Stimulated activated CD4-positive, alpha-beta T cell treated with anti-CD3 and anti-CD28 coated beads, Interleukin-2, amount 100 ng/mL, for 48 hours (primary cell): ENCODE measurements around the gene MYBPC3.

Source experiments
- DNase-seq, 2 donors: peaks; one replicate each; pipeline ENCODE4 v3.0.0-alpha.2; 2020

Gene MYBPC3

GRCh38 chr11:47383071-47383470 lies 30.6 kb upstream of the MYBPC3 start:
- DNase-seq: no peak

DNA sequence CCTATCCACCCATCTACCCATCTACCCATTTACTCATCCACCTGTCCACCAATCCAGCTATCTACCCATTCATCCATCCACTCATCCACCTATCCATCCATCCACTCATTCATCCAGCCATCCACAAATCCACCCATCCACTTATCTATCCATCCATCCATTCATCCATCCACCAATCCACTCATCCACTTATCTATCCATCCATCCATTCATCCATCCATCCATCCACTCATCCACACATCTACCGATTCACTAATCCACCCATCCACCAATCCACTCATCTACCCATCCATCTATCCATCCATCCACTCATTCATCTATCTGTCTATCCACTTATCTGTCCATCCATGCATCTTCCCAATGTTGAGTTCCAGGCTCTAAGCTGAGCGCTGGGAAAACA lies 27.6 kb upstream of the MYBPC3 start:
- DNase-seq: no peak

DNA sequence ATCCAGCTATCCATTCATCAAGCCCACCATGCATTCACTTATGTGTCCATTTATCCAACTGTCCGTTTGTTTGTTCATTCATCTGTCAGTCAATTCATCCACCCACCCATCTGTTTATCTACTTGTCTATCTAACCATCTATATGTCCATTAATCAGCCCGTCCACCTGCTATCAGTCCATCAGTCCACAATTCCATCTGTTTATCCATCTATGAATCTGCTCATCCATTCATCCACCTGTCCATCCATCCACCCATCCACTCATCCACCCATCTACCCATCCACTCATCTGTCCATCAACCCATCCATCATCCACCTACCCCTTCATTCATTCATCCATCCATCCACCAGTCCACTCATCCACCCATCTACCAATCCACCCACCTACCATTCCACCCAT lies 26.8 kb upstream of the MYBPC3 start:
- no peak for DNase-seq

DNA sequence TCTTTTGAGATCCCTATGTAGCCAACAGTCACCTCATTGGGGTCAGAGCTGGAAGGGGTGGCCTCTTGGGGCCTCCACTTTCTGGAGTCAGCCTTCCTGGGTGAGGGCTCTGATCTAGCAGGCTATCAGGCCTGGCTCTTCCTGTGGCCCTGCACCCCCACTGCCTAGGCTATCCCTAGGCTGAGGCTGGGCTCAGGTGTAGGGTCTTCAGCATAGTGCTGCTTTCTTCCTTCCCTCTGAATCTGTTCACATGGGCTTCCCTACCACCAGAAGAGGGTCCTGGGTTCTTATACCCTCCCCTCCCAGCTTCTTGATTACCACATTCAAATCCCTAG lies 26.3 kb upstream of the MYBPC3 start:
- no peak for DNase-seq

DNA sequence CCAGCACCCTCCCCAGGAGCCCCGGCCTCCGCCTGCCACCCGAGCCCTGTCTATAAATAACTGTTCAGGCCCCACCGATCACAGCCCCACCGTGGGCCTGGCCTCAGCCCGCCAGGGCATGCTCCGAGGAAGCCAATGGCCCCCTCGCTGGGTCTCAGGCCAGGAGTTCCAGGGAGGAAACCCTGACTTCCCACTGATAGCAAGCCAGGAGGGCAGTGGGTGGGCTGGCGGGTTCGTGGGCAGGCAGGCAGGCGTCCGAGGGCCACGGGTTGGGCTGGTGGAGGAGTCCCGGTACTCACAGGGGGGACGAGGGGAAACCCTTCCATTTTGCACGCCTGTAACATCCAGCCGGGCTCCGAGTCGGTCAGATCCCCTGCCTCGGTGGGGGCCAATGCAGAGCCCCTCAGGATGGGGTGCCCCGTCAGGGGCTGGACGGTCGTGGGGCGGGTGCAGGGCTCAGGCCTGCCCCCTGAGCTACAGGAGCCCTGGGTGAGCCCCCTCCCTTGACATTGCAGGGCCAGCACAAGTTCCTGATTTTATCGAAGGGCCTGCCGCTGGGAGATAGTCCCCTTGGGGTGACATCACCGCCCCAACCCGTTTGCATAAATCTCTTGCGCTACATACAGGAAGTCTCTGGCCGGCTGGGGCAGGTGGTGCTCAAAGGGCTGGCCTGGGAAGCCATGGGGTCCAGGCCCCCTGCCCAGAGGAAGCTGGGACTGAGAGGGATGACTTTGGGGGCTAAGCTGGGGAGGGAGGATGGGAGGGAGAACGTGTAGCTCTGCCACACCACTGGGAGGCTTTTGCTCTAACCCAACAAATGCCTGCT lies 25.7 kb upstream of the MYBPC3 start, which contains the start of gene SPI1:
Gene SPI1, minus strand, starts transcription at position 538 of the 826 bp plus-strand sequence. Its CDS starts 194 bp downstream, at position 344.
- DNase-seq: no peak

DNA sequence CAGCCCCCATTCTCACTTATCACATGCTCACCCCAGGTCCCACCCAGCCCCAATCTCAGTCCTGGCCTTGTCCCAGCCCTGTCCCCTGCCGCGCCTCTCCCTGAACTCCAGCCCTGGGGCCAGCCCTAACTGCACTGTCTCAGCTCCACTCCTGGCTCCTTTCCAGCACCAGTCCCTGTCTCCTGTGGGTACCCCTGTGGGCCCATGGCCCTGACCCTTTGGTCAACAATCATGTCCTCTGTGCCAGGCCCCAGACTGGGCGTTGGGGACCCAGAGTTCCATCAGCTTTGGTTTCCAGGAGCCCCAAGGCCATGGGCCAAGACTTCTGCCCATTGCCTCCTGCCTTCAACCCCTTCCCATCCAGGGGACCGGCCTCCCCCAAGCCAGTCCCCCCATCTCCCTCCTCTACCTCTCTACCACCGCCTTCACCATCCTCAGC lies 25.1 kb upstream of the MYBPC3 start:
- no peak for DNase-seq

- DNase-seq: no peak
These were observed 24.2 kb upstream of the MYBPC3 start for GRCh38 chr11:47376525-47377371.

DNA sequence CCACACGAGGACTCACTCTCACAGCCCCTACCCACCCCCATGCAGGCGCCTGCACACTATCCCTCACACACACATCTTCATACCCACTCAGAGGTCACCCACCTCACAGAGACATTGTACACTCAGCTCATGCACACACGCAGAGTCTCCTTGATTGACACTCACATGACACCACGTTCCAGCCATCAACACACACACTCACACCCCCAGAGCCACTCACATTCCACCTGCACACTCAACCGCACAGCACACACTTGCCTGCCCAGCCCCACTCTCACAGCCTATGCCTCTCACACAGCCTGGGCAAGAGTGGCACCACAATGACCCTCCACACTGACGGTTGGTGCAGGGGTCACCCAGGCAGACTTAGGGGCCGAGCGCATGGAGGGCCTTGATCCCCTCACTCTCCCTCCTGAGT lies 23.6 kb upstream of the MYBPC3 start:
- DNase-seq: no peak

DNA sequence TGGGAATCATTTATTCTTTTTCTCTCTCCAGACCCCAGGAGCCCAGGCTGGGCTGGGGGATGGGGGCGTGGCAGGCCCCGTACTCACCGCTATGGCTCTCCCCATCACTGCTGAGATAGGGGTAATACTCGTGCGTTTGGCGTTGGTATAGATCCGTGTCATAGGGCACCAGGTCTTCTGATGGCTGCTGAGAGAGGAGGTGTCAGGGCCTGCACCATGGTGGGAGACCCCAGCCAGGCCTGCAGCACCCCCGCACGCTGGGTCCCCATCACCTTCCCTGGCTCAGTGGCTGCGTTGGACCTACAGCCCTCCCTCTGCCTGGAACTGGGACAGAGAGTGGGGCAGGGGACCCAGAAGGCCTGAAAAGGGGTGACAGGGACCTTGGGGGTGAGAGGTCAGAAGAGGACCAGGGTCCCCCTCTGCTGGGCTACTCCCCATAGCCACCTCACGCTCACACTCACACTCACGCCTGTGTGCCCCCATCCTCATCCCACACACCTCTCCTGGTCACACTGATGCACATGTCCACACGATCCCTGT lies 23.1 kb upstream of the MYBPC3 start:
- DNase-seq: no peak

DNA sequence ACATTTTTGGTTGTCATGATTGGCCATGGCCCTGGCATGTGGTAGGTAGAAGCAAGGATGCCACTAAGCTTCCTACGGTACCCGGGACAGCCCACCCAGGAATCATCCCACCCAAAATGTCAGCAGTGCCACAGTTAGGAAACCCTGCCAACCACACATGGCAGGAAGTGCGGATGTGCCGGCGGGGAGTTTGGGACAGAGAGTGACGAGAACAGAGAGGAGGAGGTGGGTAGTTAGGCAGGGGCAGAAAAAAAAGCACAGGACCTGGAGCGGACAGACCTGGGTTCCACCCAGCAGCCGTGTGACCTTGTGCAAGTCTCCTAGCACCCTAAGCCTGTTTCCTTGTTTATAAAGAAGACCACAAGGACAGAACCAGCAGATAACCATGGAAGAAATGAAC lies 22.5 kb upstream of the MYBPC3 start:
- no peak for DNase-seq

- DNase-seq: no peak
These were observed 22.2 kb upstream of the MYBPC3 start for GRCh38 chr11:47374720-47375019.

GRCh38 chr11:47373876-47374719 lies 21.6 kb upstream of the MYBPC3 start:
- DNase-seq: peak; percentile 87

DNA sequence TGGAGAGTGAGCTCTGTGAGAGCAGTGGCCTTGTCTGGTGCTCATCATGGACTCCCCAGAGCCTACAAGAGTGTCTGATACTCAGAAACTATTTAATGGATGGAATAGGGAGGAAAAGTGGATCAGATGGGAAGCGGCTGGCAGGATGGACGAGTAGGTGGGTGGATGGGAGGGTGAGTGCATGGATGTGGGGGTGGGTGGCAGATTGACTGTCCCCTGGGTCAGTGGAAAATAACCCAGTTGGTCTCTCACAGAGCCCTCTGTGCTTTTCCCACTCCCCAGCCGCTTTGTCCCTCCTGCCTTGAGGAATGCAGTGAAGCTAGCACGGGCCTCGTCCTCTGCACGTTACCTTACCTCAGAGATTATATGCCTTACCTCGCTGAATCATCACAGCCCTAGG lies 19.9 kb upstream of the MYBPC3 start:
- DNase-seq: no peak

DNA sequence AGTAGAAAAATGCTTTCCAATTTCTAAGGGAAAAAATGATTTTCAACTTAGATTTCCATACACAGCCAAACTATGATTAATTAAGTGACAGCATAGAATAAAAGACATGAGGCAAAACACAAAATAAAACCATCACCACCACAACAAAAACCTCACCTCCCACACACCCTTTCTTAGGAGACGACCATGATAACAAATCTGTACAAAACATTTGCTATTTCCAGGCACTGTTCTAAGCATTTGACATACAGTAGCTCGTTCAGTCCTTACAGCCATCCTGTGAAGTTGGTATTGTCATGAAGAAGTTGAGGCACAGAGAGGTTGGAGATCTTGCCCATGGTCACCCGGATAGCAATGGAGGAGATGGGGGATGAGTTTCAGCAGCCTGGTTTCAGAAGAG lies 17.2 kb upstream of the MYBPC3 start:
- no peak for DNase-seq

GRCh38 chr11:47366020-47366490 lies 13.6 kb upstream of the MYBPC3 start:
- no peak for DNase-seq

- no peak for DNase-seq
These were observed 8.9 kb upstream of the MYBPC3 start for GRCh38 chr11:47361419-47361818.

- no peak for DNase-seq
These were observed 7.8 kb upstream of the MYBPC3 start for GRCh38 chr11:47360341-47360740.

GRCh38 chr11:47359586-47359985 lies 7.1 kb upstream of the MYBPC3 start:
- no peak for DNase-seq

- DNase-seq: no peak
These were observed 6.7 kb upstream of the MYBPC3 start for GRCh38 chr11:47359162-47359561.

- no peak for DNase-seq
These were observed 6.2 kb upstream of the MYBPC3 start for GRCh38 chr11:47358731-47359051.

- DNase-seq: no peak
These were observed 5.7 kb upstream of the MYBPC3 start for GRCh38 chr11:47357985-47358730.

DNA sequence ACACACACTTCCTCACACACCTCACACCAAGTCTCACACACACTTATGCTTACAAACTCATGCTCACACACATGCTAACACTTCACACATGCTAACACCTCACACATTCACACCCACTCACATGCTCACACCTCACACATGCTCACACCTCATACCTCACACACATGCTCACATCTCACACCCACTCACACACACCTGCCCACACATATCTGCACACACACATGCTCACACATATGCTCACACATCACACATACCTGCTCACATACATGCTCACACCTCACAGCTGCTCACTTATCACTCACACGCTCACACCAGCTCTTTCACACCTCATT lies 4.5 kb upstream of the MYBPC3 start:
- no peak for DNase-seq
